Uterus (tissue), 4 donors: ENCODE data around the gene SLC50A1. TPM values are rescaled to one million over a fixed set of nuclear protein-coding genes. Genes with fewer than 3 reads are reported as not detected.
"Not testable (repeated sequence)": the region's sequence is repeated elsewhere in the genome, so short reads cannot be mapped to it uniquely, and the experiment has no call there.

Experiments
- DNase-seq, 2 donors: peaks; one replicate each; pipeline ENCODE4 v3.0.0-alpha.2; 2019 to 2020
- H3K27ac ChIP-seq, 2 donors: fragments of 200-600 bp; sonication (generic); 1 replicate in 1 of 2; 2 replicates in 1 of 2; pipeline ENCODE4 v1.5.1; 2016 to 2018
- H3K27me3 ChIP-seq, 2 donors: fragments of 200-600 bp; sonication (generic); one replicate each; pipeline ENCODE4 v1.5.1; 2018 to 2019; ENCODE audit warnings: control low read depth in 1 of 2
- H3K36me3 ChIP-seq, 2 donors: fragments of 200-600 bp; sonication (generic); one replicate each; pipeline ENCODE4 v1.5.1; 2019; ENCODE audit warnings: control low read depth in 1 of 2
- H3K4me1 ChIP-seq, 2 donors: fragments of 200-600 bp; sonication (generic); one replicate each; pipeline ENCODE4 v1.5.1; 2018 to 2019; ENCODE audit warnings: control low read depth in 1 of 2
- H3K4me3 ChIP-seq, 2 donors: fragments of 200-600 bp; sonication (generic); 1 replicate in 1 of 2; 2 replicates in 1 of 2; pipeline ENCODE4 v1.5.1; 2018 to 2019; ENCODE audit warnings: mild to moderate bottlenecking in 1 of 2
- H3K9me3 ChIP-seq, 2 donors: fragments of 200-600 bp; sonication (generic); one replicate each; pipeline ENCODE4 v1.5.1; 2019; ENCODE audit warnings: control low read depth in 1 of 2
- CTCF ChIP-seq, 4 experiments: fragments of 200-600 bp in 2 of 4; fragments of 450-650 bp in 2 of 4; sonication (generic) in 2 of 4; IDR thresholded peaks; one replicate each; pipeline ENCODE4 v1.5.1; 2016 to 2019; ENCODE audit warnings: antibody characterized with exemption in 4 of 4, mild to moderate bottlenecking in 2 of 4, moderate library complexity in 1 of 4
- POLR2A ChIP-seq, 2 donors: fragments of 450-650 bp; IDR thresholded peaks; one replicate each; pipeline ENCODE4 v1.6.1; 2016; ENCODE audit warnings: antibody characterized with exemption in 2 of 2, mild to moderate bottlenecking in 1 of 2, moderate library complexity in 1 of 2
- intact Hi-C: fragments of 100-400 bp; cut with DNase I; formaldehyde crosslinking; loops from one replicate; pipeline ENCODE4 v1.15.1; 2023; ENCODE audit warnings: low total_unique reads
- total RNA-seq, 4 donors: library from RNA; depleted of rRNA in 3 of 4; stranded (reverse); fragments of >200 nt in 3 of 4; gene quantifications; one replicate each; pipeline versions ENCODE4 v1.1.0 to v1.2.4, GENCODE V29; 2014 to 2023
- donor health status: DM: yes; HTN: yes; CAD: no.

Gene SLC50A1
- total RNA-seq, 4 donors from 2014 or later: 0.26 to 24.0 (median 21.8) TPM

GRCh38 chr1:155116113-155116764 lies 19.4 kb upstream of the SLC50A1 start:
- no peak overlapping the region for H3K27ac ChIP-seq
- no peaks in the 10 kb centered on the region for H3K9me3 ChIP-seq
- TF ChIP-seq CTCF (IDR thresholded peaks at IDR 0.05) (no peak), POLR2A (IDR thresholded peaks at IDR 0.05) (no peak)
- DNase-seq: no peak
- H3K27me3 ChIP-seq: no peaks in the 10 kb centered on the region
- H3K4me3 ChIP-seq: no peak overlapping the region
- H3K4me1 ChIP-seq: no peaks in the 10 kb centered on the region
- no peaks in the 10 kb centered on the region for H3K36me3 ChIP-seq
- intact Hi-C loops: no loop called here

- no peaks in the 10 kb centered on the region for H3K36me3 ChIP-seq
- TF ChIP-seq CTCF (IDR thresholded peaks at IDR 0.05): no peak
- no peak for TF ChIP-seq POLR2A (IDR thresholded peaks at IDR 0.05)
- H3K9me3 ChIP-seq: no peaks in the 10 kb centered on the region
- no peaks in the 10 kb centered on the region for H3K4me1 ChIP-seq
- no peaks in the 10 kb centered on the region for H3K27me3 ChIP-seq
- no peak overlapping the region for H3K27ac ChIP-seq
- no peak overlapping the region for H3K4me3 ChIP-seq
- no peak for DNase-seq
- intact Hi-C loops: no loop called here
Observed at GRCh38 chr1:155117610-155118009, 18.0 kb upstream of the SLC50A1 start.

- H3K27me3 ChIP-seq, H3K36me3 ChIP-seq, intact Hi-C loops, DNase-seq, H3K4me1 ChIP-seq, H3K9me3 ChIP-seq, H3K4me3 ChIP-seq, H3K27ac ChIP-seq: not testable (repeated sequence)
Observed at GRCh38 chr1:155118090-155118489, 17.6 kb upstream of the SLC50A1 start.

GRCh38 chr1:155120253-155120652 lies 15.4 kb upstream of the SLC50A1 start:
- Histone ChIP-seq H3K9me3 (no peaks in the 10 kb centered on the region), H3K4me1 (no peaks in the 10 kb centered on the region), H3K27ac (no peak overlapping the region), H3K4me3 (no peak overlapping the region), H3K36me3 (no peaks in the 10 kb centered on the region), H3K27me3 (no peaks in the 10 kb centered on the region)
- intact Hi-C loops: no loop called here
- no peak for TF ChIP-seq POLR2A (IDR thresholded peaks at IDR 0.05)
- TF ChIP-seq CTCF (IDR thresholded peaks at IDR 0.05): no peak
- no peak for DNase-seq

- intact Hi-C loops: no loop called here
- Histone ChIP-seq H3K27ac (no peak overlapping the region), H3K4me1 (no peaks in the 10 kb centered on the region), H3K36me3 (no peaks in the 10 kb centered on the region), H3K4me3 (no peak overlapping the region), H3K9me3 (no peaks in the 10 kb centered on the region), H3K27me3 (no peaks in the 10 kb centered on the region)
- DNase-seq: no peak
- no peak for TF ChIP-seq CTCF (IDR thresholded peaks at IDR 0.05)
Observed at GRCh38 chr1:155121249-155121648, 14.4 kb upstream of the SLC50A1 start.

- TF ChIP-seq CTCF (IDR thresholded peaks at IDR 0.05) (no peak), POLR2A (IDR thresholded peaks at IDR 0.05) (no peak)
- Histone ChIP-seq H3K4me1 (peaks cover 0 to 8% of the 10 kb centered on the region in 2 donors), H3K9me3 (no peaks in the 10 kb centered on the region), H3K27ac (no peak overlapping the region), H3K27me3 (no peaks in the 10 kb centered on the region), H3K4me3 (no peak overlapping the region), H3K36me3 (no peaks in the 10 kb centered on the region)
- DNase-seq: no peak
- intact Hi-C loops: no loop called here
Observed at GRCh38 chr1:155122308-155122707, 13.3 kb upstream of the SLC50A1 start.
